ENCODE measurements around the gene GIGYF2.
"Not testable (repeated sequence)": the region's sequence is repeated elsewhere in the genome, so short reads cannot be mapped to it uniquely, and the experiment has no call there.

GIGYF2 gene

GRCh38 chr2:232720056-232720455 lies 22.9 kb downstream of the GIGYF2 start:
- H3K4me1 ChIP-seq (ENCODE audit: control insufficient read depth, insufficient read depth, low read length, poor library complexity, severe bottlenecking); H3K9me3 ChIP-seq (ENCODE audit: control insufficient read depth, low read length); H3K4me3 ChIP-seq (ENCODE audit: extremely low read depth, insufficient read depth, low read length, poor library complexity, severe bottlenecking); H3K27ac ChIP-seq (ENCODE audit: low read depth, low read length, severe bottlenecking): not testable (repeated sequence)
- H3K36me3 ChIP-seq (ENCODE audit: control insufficient read depth, insufficient read depth, low read length) = peaks cover 44% of the 10 kb centered on the region

GRCh38 chr2:232721261-232721660 lies 24.1 kb downstream of the GIGYF2 start:
- 90 to 100% methylated on average over 1 to 2 of the region's 2 CpGs for WGBS, 2 experiments (ENCODE audit: insufficient coverage in 2 of 2)
- Histone ChIP-seq H3K36me3 (ENCODE audit: control insufficient read depth, insufficient read depth, low read length) (peaks cover 56% of the 10 kb centered on the region), H3K9me3 (ENCODE audit: control insufficient read depth, low read length) (no peaks in the 10 kb centered on the region), H3K27ac (ENCODE audit: low read depth, low read length, severe bottlenecking) (no peak overlapping the region), H3K4me1 (ENCODE audit: control insufficient read depth, insufficient read depth, low read length, poor library complexity, severe bottlenecking) (no peaks in the 10 kb centered on the region), H3K4me3 (ENCODE audit: extremely low read depth, insufficient read depth, low read length, poor library complexity, severe bottlenecking) (no peak overlapping the region)

GRCh38 chr2:232721882-232722281 lies 24.8 kb downstream of the GIGYF2 start:
- WGBS, 2 experiments (ENCODE audit: insufficient coverage in 2 of 2) = 80 to 100% methylated on average over 1 to 2 of the region's 2 CpGs
- peaks cover 56% of the 10 kb centered on the region for H3K36me3 ChIP-seq (ENCODE audit: control insufficient read depth, insufficient read depth, low read length)
- no peak overlapping the region for H3K4me3 ChIP-seq (ENCODE audit: extremely low read depth, insufficient read depth, low read length, poor library complexity, severe bottlenecking)
- no peak overlapping the region for H3K27ac ChIP-seq (ENCODE audit: low read depth, low read length, severe bottlenecking)
- H3K9me3 ChIP-seq (ENCODE audit: control insufficient read depth, low read length) = no peaks in the 10 kb centered on the region
- H3K4me1 ChIP-seq (ENCODE audit: control insufficient read depth, insufficient read depth, low read length, poor library complexity, severe bottlenecking) = no peaks in the 10 kb centered on the region

DNA sequence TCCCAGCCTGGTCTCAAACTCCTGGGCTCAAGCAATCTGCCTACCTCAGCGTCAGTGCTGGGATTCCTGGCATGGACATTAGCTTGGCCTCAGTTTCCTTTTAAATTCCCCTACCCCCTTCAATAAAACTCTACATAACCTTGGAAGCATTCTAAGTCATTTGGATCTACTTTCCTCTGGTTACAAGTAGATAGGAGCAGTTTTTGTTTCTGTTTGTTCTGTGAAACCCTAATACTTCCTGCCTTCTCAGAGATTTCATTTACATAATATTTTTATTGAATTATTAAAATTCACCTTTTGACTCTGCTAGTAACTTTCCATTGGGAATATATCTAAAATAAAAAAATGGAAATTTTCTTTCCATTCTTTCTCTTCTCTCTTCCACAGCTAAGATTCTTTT lies 25.9 kb downstream of the GIGYF2 start:
- Histone ChIP-seq H3K9me3 (ENCODE audit: control insufficient read depth, low read length) (no peaks in the 10 kb centered on the region), H3K4me1 (ENCODE audit: control insufficient read depth, insufficient read depth, low read length, poor library complexity, severe bottlenecking) (no peaks in the 10 kb centered on the region), H3K36me3 (ENCODE audit: control insufficient read depth, insufficient read depth, low read length) (peaks cover 52% of the 10 kb centered on the region), H3K4me3 (ENCODE audit: extremely low read depth, insufficient read depth, low read length, poor library complexity, severe bottlenecking) (no peak overlapping the region), H3K27ac (ENCODE audit: low read depth, low read length, severe bottlenecking) (no peak overlapping the region)
- 100% methylated on average over 1 of the region's 1 CpG for WGBS, 2 experiments (ENCODE audit: insufficient coverage in 2 of 2)

- Histone ChIP-seq H3K4me1 (ENCODE audit: control insufficient read depth, insufficient read depth, low read length, poor library complexity, severe bottlenecking) (no peaks in the 10 kb centered on the region), H3K9me3 (ENCODE audit: control insufficient read depth, low read length) (no peaks in the 10 kb centered on the region), H3K36me3 (ENCODE audit: control insufficient read depth, insufficient read depth, low read length) (peaks cover 50% of the 10 kb centered on the region), H3K4me3 (ENCODE audit: extremely low read depth, insufficient read depth, low read length, poor library complexity, severe bottlenecking) (no peak overlapping the region), H3K27ac (ENCODE audit: low read depth, low read length, severe bottlenecking) (no peak overlapping the region)
- 100% methylated on average over 1 of the region's 3 CpGs; no CpG with 5 or more reads in 1 of the 2 experiments for WGBS, 2 experiments (ENCODE audit: insufficient coverage in 2 of 2)
These were observed 31.7 kb downstream of the GIGYF2 start for GRCh38 chr2:232728785-232729184.

GRCh38 chr2:232731470-232731869 lies 34.3 kb downstream of the GIGYF2 start:
- Histone ChIP-seq H3K36me3 (ENCODE audit: control insufficient read depth, insufficient read depth, low read length) (peaks cover 42% of the 10 kb centered on the region), H3K4me1 (ENCODE audit: control insufficient read depth, insufficient read depth, low read length, poor library complexity, severe bottlenecking) (no peaks in the 10 kb centered on the region), H3K9me3 (ENCODE audit: control insufficient read depth, low read length) (no peaks in the 10 kb centered on the region), H3K27ac (ENCODE audit: low read depth, low read length, severe bottlenecking) (no peak overlapping the region), H3K4me3 (ENCODE audit: extremely low read depth, insufficient read depth, low read length, poor library complexity, severe bottlenecking) (no peak overlapping the region)
- WGBS, 2 experiments (ENCODE audit: insufficient coverage in 2 of 2) = no CpG with 5 or more reads among the region's 2 CpGs

DNA sequence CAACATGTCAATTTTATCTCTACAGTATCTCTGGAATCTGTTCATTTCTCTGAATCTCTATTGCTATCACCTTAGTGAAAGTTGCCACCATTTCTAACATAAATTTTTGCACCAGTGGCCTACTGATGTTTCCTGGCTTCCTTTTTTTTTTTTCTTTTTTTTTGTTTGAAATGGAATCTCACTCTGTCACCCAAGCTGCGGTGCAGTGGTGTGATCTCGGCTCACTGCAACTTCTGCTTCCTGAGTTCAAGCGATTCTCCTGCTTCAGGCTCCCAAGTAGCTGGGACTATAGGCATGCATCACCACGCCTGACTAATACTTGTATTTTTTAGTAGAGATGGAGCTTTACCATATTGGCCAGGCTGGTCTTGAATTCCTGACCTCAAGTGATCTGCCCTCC lies 44.2 kb downstream of the GIGYF2 start:
- Histone ChIP-seq H3K4me3 (ENCODE audit: extremely low read depth, insufficient read depth, low read length, poor library complexity, severe bottlenecking) (no peak overlapping the region), H3K9me3 (ENCODE audit: control insufficient read depth, low read length) (no peaks in the 10 kb centered on the region), H3K4me1 (ENCODE audit: control insufficient read depth, insufficient read depth, low read length, poor library complexity, severe bottlenecking) (no peaks in the 10 kb centered on the region), H3K36me3 (ENCODE audit: control insufficient read depth, insufficient read depth, low read length) (peaks cover 39% of the 10 kb centered on the region), H3K27ac (ENCODE audit: low read depth, low read length, severe bottlenecking) (no peak overlapping the region)
- WGBS, 2 experiments (ENCODE audit: insufficient coverage in 2 of 2) = 83 to 100% methylated on average over 2 to 3 of the region's 4 CpGs

GRCh38 chr2:232741972-232742371 lies 44.8 kb downstream of the GIGYF2 start:
- 100% methylated on average over 1 of the region's 3 CpGs for WGBS, 2 experiments (ENCODE audit: insufficient coverage in 2 of 2)
- no peaks in the 10 kb centered on the region for H3K4me1 ChIP-seq (ENCODE audit: control insufficient read depth, insufficient read depth, low read length, poor library complexity, severe bottlenecking)
- peaks cover 36% of the 10 kb centered on the region for H3K36me3 ChIP-seq (ENCODE audit: control insufficient read depth, insufficient read depth, low read length)

DNA sequence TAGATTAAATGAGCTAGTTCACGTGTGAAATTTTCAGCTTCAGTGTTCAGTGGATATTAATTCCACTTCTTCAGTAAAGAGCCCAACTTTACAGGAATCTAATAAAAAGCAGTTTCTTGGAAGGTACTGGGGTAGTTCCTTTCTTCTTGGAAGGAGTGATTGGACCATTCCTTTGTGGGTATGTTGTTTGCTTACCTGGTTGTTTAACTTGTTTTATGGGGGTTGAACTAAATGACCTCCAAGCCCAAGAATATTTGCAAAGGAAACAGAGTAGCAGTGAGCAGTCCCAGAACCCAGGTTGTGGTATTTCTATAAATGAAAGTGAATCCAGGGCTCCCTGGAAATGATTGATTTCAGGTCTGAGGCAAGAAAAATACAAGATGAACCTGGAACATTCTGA lies 47.8 kb downstream of the GIGYF2 start:
- no peaks in the 10 kb centered on the region for H3K9me3 ChIP-seq (ENCODE audit: control insufficient read depth, low read length)
- 100% methylated on average over 1 of the region's 1 CpG; no CpG with 5 or more reads in 1 of the 2 experiments for WGBS, 2 experiments (ENCODE audit: insufficient coverage in 2 of 2)
- peaks cover 42% of the 10 kb centered on the region for H3K36me3 ChIP-seq (ENCODE audit: control insufficient read depth, insufficient read depth, low read length)
- H3K4me1 ChIP-seq (ENCODE audit: control insufficient read depth, insufficient read depth, low read length, poor library complexity, severe bottlenecking) = no peaks in the 10 kb centered on the region
- H3K27ac ChIP-seq (ENCODE audit: low read depth, low read length, severe bottlenecking) = no peak overlapping the region
- no peak overlapping the region for H3K4me3 ChIP-seq (ENCODE audit: extremely low read depth, insufficient read depth, low read length, poor library complexity, severe bottlenecking)

More at GRCh38 chr2:232741972-232742371, 44.8 kb downstream of the GIGYF2 start:
- no peaks in the 10 kb centered on the region for H3K9me3 ChIP-seq (ENCODE audit: control insufficient read depth, low read length)
- no peak overlapping the region for H3K4me3 ChIP-seq (ENCODE audit: extremely low read depth, insufficient read depth, low read length, poor library complexity, severe bottlenecking)
- H3K27ac ChIP-seq (ENCODE audit: low read depth, low read length, severe bottlenecking) = no peak overlapping the region

DNA sequence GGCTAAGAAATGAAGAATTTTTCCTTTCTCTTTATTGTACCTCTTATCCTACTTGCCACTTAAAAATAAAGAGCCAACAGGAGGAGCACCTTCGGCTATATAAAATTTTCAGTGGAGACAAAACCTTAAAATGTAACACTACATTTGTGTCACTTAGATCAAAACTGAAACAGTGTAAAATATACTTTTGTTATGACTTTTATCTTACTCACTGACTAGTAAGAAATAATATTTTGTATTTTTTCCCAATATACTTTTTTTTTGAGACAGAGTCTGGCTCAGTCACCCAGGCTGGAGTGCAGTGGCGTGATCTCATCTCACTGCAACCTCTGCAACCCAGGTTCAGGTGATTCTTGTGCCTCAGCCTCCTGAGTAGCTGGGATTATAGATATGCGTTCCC lies 50.9 kb downstream of the GIGYF2 start:
- Histone ChIP-seq H3K9me3 (ENCODE audit: control insufficient read depth, low read length) (no peaks in the 10 kb centered on the region), H3K36me3 (ENCODE audit: control insufficient read depth, insufficient read depth, low read length) (peaks cover 62% of the 10 kb centered on the region), H3K4me1 (ENCODE audit: control insufficient read depth, insufficient read depth, low read length, poor library complexity, severe bottlenecking) (no peaks in the 10 kb centered on the region), H3K4me3 (ENCODE audit: extremely low read depth, insufficient read depth, low read length, poor library complexity, severe bottlenecking) (no peak overlapping the region), H3K27ac (ENCODE audit: low read depth, low read length, severe bottlenecking) (no peak overlapping the region)
- WGBS, 2 experiments (ENCODE audit: insufficient coverage in 2 of 2) = 100% methylated on average over 2 of the region's 3 CpGs; no CpG with 5 or more reads in 1 of the 2 experiments

- no peak overlapping the region for H3K4me3 ChIP-seq (ENCODE audit: extremely low read depth, insufficient read depth, low read length, poor library complexity, severe bottlenecking)
- no peaks in the 10 kb centered on the region for H3K9me3 ChIP-seq (ENCODE audit: control insufficient read depth, low read length)
- 91 to 100% methylated on average over 1 to 2 of the region's 3 CpGs for WGBS, 2 experiments (ENCODE audit: insufficient coverage in 2 of 2)
- H3K36me3 ChIP-seq (ENCODE audit: control insufficient read depth, insufficient read depth, low read length) = peaks cover 56% of the 10 kb centered on the region
- H3K4me1 ChIP-seq (ENCODE audit: control insufficient read depth, insufficient read depth, low read length, poor library complexity, severe bottlenecking) = no peaks in the 10 kb centered on the region
- no peak overlapping the region for H3K27ac ChIP-seq (ENCODE audit: low read depth, low read length, severe bottlenecking)
These were observed 52.2 kb downstream of the GIGYF2 start for GRCh38 chr2:232749331-232749730.

All from mesodermal cell (in vitro differentiated cells).